SK-N-SH (cell line): Measurements from ENCODE around the gene APOC3. TPM values are rescaled to one million over a fixed set of nuclear protein-coding genes. Genes with fewer than 3 reads are reported as not detected.

Source experiments
- CTCF ChIA-PET: fragments of 300-600, 350-600 bp; formaldehyde crosslinking; extraction: SDS; loops from one replicate; lab custom pipeline; 2021; lab: Yijun Ruan, JAX
- POLR2A ChIA-PET: fragments of 350-600 bp; sonication (Branson Sonifier 250); formaldehyde crosslinking; extraction: SDS; loops from one replicate; lab custom pipeline; 2020; ENCODE audit warnings: antibody characterized with exemption, inconsistent platforms; lab: Yijun Ruan, JAX
- DNase-seq: peaks from one replicate; pipeline ENCODE4 v3.0.0; 2012
- H2AFZ ChIP-seq: fragments of 200-600 bp; sonication (generic); 2 replicates; pipeline ENCODE4 v1.8.1; 2016; ENCODE audit warnings: antibody characterized with exemption, mild to moderate bottlenecking, low read depth
- H3F3A ChIP-seq: fragments of 200-600 bp; sonication (generic); replicated peaks from 2 replicates; pipeline ENCODE3; 2016; ENCODE audit warnings: antibody characterized with exemption, mild to moderate bottlenecking; ENCODE audit not compliant: insufficient read depth
- H3K27ac ChIP-seq, 2 experiments: fragments of 200-500 bp in 1 of 2; fragments of 200-600 bp in 1 of 2; sonication (Bioruptor generic) in 1 of 2; sonication (generic), shearing (Covaris generic) in 1 of 2; 2 replicates each; pipeline versions ENCODE4 v1.5.1 to v1.6.1; 2014 to 2016; ENCODE audit warnings: low read depth in 2 of 2, inconsistent platforms in 1 of 2, low read length in 1 of 2, mild to moderate bottlenecking in 1 of 2, mixed read lengths in 1 of 2
- H3K27me3 ChIP-seq: fragments of 200-600 bp; sonication (generic), shearing (Covaris generic); 2 replicates; pipeline ENCODE4 v1.6.1; 2016; ENCODE audit warnings: mixed run types; ENCODE audit not compliant: insufficient read depth
- H3K36me3 ChIP-seq, 2 experiments: fragments of 200-500 bp in 1 of 2; fragments of 200-600 bp in 1 of 2; sonication (Bioruptor generic) in 1 of 2; sonication (generic) in 1 of 2; replicated peaks in 1 of 2; 2 replicates each; pipeline versions ENCODE3 to v1.5.1; 2014 to 2016; ENCODE audit warnings: low read length in 1 of 2, mild to moderate bottlenecking in 1 of 2; ENCODE audit not compliant: insufficient read depth in 2 of 2, control insufficient read depth in 1 of 2
- H3K4me1 ChIP-seq, 2 experiments: fragments of 200-500 bp in 1 of 2; fragments of 200-600 bp in 1 of 2; sonication (Bioruptor generic) in 1 of 2; sonication (generic), shearing (Covaris generic) in 1 of 2; 2 replicates each; pipeline versions ENCODE4 v1.5.1 to v1.6.1; 2014 to 2016; ENCODE audit warnings: low read depth in 1 of 2, low read length in 1 of 2, mixed run types in 1 of 2; ENCODE audit not compliant: insufficient read depth in 2 of 2, control insufficient read depth in 1 of 2
- H3K4me2 ChIP-seq: fragments of 200-600 bp; sonication (generic), shearing (Covaris generic); 2 replicates; pipeline ENCODE4 v1.6.1; 2017; ENCODE audit warnings: mixed run types
- H3K4me3 ChIP-seq, 2 experiments: fragments of 200-500 bp in 1 of 2; fragments of 200-600 bp in 1 of 2; sonication (Bioruptor generic) in 1 of 2; sonication (generic), shearing (Covaris generic) in 1 of 2; 2 replicates each; pipeline versions ENCODE4 v1.5.1 to v1.8.1; 2014 to 2016; ENCODE audit warnings: low read depth in 2 of 2, inconsistent platforms in 1 of 2, low read length in 1 of 2, mild to moderate bottlenecking in 1 of 2, mixed read lengths in 1 of 2, moderate library complexity in 1 of 2
- H3K79me2 ChIP-seq: fragments of 200-600 bp; sonication (generic); 2 replicates; pipeline ENCODE4 v1.8.1; 2017; ENCODE audit warnings: mild to moderate bottlenecking; ENCODE audit not compliant: insufficient read depth
- H3K9ac ChIP-seq: fragments of 200-600 bp; sonication (generic); 2 replicates; pipeline ENCODE4 v1.6.1; 2017; ENCODE audit warnings: mixed run types
- H3K9me2 ChIP-seq: fragments of 200-600 bp; sonication (generic); 2 replicates; pipeline ENCODE4 v1.6.1; 2017; ENCODE audit warnings: mixed run types
- H3K9me3 ChIP-seq: fragments of 200-600 bp; sonication (generic); 2 replicates; pipeline ENCODE4 v1.6.1; 2017; ENCODE audit warnings: mixed run types, mild to moderate bottlenecking, moderate library complexity
- H4K20me1 ChIP-seq: fragments of 200-600 bp; sonication (generic); 2 replicates; pipeline ENCODE4 v1.6.1; 2017; ENCODE audit warnings: mild to moderate bottlenecking, mixed run types; ENCODE audit not compliant: insufficient read depth
- CTCF ChIP-seq: fragments of 200-600 bp; sonication (generic); IDR thresholded peaks from 2 replicates; pipeline ENCODE4 v1.6.1; 2017; ENCODE audit warnings: antibody characterized with exemption, mild to moderate bottlenecking, moderate library complexity
- EZH2phosphoT487 ChIP-seq: fragments of 200-600 bp; sonication (generic); IDR thresholded peaks from 2 replicates; pipeline ENCODE4 v1.6.1; 2017; ENCODE audit warnings: low read depth, mixed run types, mild to moderate bottlenecking, antibody characterized with exemption, moderate library complexity, borderline replicate concordance
- GABPA ChIP-seq: IDR thresholded peaks from 2 replicates; pipeline ENCODE4 v1.4.0; 2012; ENCODE audit warnings: low read depth, mild to moderate bottlenecking
- IRF3 ChIP-seq: fragments of 150-350 bp; IDR thresholded peaks from 2 replicates; pipeline ENCODE4 v1.6.1; 2016; ENCODE audit warnings: mild to moderate bottlenecking, low read depth, low read length
- NFIC ChIP-seq: IDR thresholded peaks from 2 replicates; pipeline ENCODE4 v1.4.0; 2012; ENCODE audit warnings: borderline replicate concordance
- NRF1 ChIP-seq: IDR thresholded peaks from 2 replicates; pipeline ENCODE4 v1.6.1; 2012; ENCODE audit warnings: low read depth, mild to moderate bottlenecking, low read length
- TCF12 ChIP-seq: IDR thresholded peaks from 2 replicates; pipeline ENCODE4 v1.4.0; 2012
- WGBS: methylation state at CpG from one replicate; pipeline ENCODE4 v1.1.6; 2017; ENCODE audit warnings: low lambda C conversion rate; 5-methylcytosine and 5-hydroxymethylcytosine counted together
- polyA plus RNA-seq, 3 experiments: library from polyadenylated mRNA; depleted of rRNA; stranded (reverse); fragments of >200 nt; gene quantifications; 2 replicates each; pipeline ENCODE4 v1.2.3, GENCODE V29; 2012

APOC3 gene
- polyA plus RNA-seq, 1 of the 3 experiments (the other 2 are of a cell fraction), result not detected

- no peak for TF ChIP-seq CTCF
- no peak for TF ChIP-seq TCF12
- TF ChIP-seq EZH2phosphoT487, result no peak
- TF ChIP-seq, all 33 proteins: peak for 0
Measured at GRCh38 chr11:116836632-116836991, 6.9 kb downstream of the APOC3 start (continued).

GRCh38 chr11:116837231-116838091, 7.8 kb downstream of the APOC3 start, which contains the start of gene APOA1:
Gene APOA1, minus strand, starts transcription at chr11:116837622. Its CDS starts 235 bp downstream, at chr11:116837387.
- no peak for TF ChIP-seq NFIC
- no peak for TF ChIP-seq GABPA
- TF ChIP-seq NRF1, result no peak
- Histone ChIP-seq H3F3A (no peaks in the 10 kb centered on the region), H4K20me1 (no peaks in the 10 kb centered on the region), H3K36me3 (no peaks in the 10 kb centered on the region), H3K9me3 (no peaks in the 10 kb centered on the region), H3K4me2 (no peak within 1 kb of the TSS), H3K27ac (no peak within 1 kb of the TSS), H3K27me3 (no peaks in the 10 kb centered on the region), H3K9ac (no peak within 1 kb of the TSS), H3K79me2 (no peaks in the 10 kb centered on the region), H3K4me1 (peaks cover 0 to 16% of the 10 kb centered on the region in 2 experiments; a peak in 1 of 4 replicates), H3K9me2 (no peaks in the 10 kb centered on the region), H3K4me3 (no peak within 1 kb of the TSS), H2AFZ (no peak within 1 kb of the TSS)
- ChIA-PET POLR2A (interaction anchor here (0.6 kb wide), 1 partner anchor 50 kb away, joined by 3 read pairs; the partner anchor contains the start of gene ZPR1), CTCF (interaction anchor here (0.7 to 3.1 kb wide), 8 partner anchors 13 to 268 kb away, joined by 3 to 59 read pairs (median 5); partner anchors contain the start of genes APOA4, APOA5 and SIK3)
- DNase-seq, result peak; percentile 49
- 85% methylated on average over 16 of the region's 19 CpGs for WGBS

- ChIA-PET POLR2A (no interaction called here), CTCF (interaction anchor here (1.0 kb wide), 1 partner anchor 48 kb away, joined by 3 read pairs; no protein-coding TSS in a partner anchor)
- TF ChIP-seq IRF3, result no peak
- no peak overlapping the region for H3K27ac ChIP-seq
- H3K79me2 ChIP-seq, result no peaks in the 10 kb centered on the region
- H4K20me1 ChIP-seq, result no peaks in the 10 kb centered on the region
- H2AFZ ChIP-seq, result no peak overlapping the region
- H3K4me1 ChIP-seq, result peaks cover 0 to 16% of the 10 kb centered on the region in 2 experiments; a peak in 1 of 4 replicates
- H3K27me3 ChIP-seq, result no peaks in the 10 kb centered on the region
- 88% methylated on average over 5 of the region's 6 CpGs for WGBS
- H3K4me2 ChIP-seq, result no peak overlapping the region
- H3F3A ChIP-seq, result no peaks in the 10 kb centered on the region
- H3K9me3 ChIP-seq, result no peaks in the 10 kb centered on the region
- peaks cover 4 to 5% of the 10 kb centered on the region in 2 experiments for H3K36me3 ChIP-seq
- H3K9me2 ChIP-seq, result no peaks in the 10 kb centered on the region
- H3K4me3 ChIP-seq, result no peak overlapping the region
- H3K9ac ChIP-seq, result no peak overlapping the region
- no peak for DNase-seq
Measured at GRCh38 chr11:116838321-116839084, 8.8 kb downstream of the APOC3 start.
